Endodermal cell (in vitro differentiated cells): ENCODE data around the gene ZNF860. TPM values are rescaled to one million over a fixed set of nuclear protein-coding genes. Genes with fewer than 3 reads are reported as not detected.

Source experiments
- DNase-seq: peaks from one replicate; pipeline ENCODE4 v3.0.0-alpha.2; 2017
- H3K27ac ChIP-seq: 2 replicates; pipeline ENCODE4 v1.5.1; 2013; ENCODE audit warnings: mild to moderate bottlenecking, low read depth, low read length, moderate library complexity
- H3K27me3 ChIP-seq: 2 replicates; pipeline ENCODE4 v1.6.1; 2013; ENCODE audit warnings: mild to moderate bottlenecking, low read length, moderate library complexity; ENCODE audit not compliant: insufficient read depth, control insufficient read depth, poor library complexity, severe bottlenecking
- H3K36me3 ChIP-seq: 2 replicates; pipeline ENCODE4 v1.7.0; 2013; ENCODE audit warnings: mild to moderate bottlenecking, low read length, moderate library complexity; ENCODE audit not compliant: control insufficient read depth, insufficient read depth
- H3K4me1 ChIP-seq: one replicate; pipeline ENCODE4 v1.7.0; 2013; ENCODE audit warnings: low read length; ENCODE audit not compliant: control insufficient read depth, insufficient read depth
- H3K4me3 ChIP-seq: 2 replicates; pipeline ENCODE4 v1.5.1; 2013; ENCODE audit warnings: mild to moderate bottlenecking, low read length, moderate library complexity
- H3K9ac ChIP-seq: 2 replicates; pipeline ENCODE4 v1.6.1; 2013; ENCODE audit warnings: mild to moderate bottlenecking, low read length, moderate library complexity; ENCODE audit not compliant: poor library complexity, severe bottlenecking; ENCODE audit errors: extremely low read depth
- H3K9me3 ChIP-seq: 2 replicates; pipeline ENCODE4 v1.6.1; 2013; ENCODE audit warnings: mild to moderate bottlenecking, low read length, moderate library complexity; ENCODE audit not compliant: control insufficient read depth
- H3K27ac Mint-ChIP-seq: 2 replicates; pipeline ENCODE4 v1.8.0; 2020; ENCODE audit warnings: mixed read lengths
- H3K27me3 Mint-ChIP-seq: 2 replicates; pipeline ENCODE4 v1.8.0; 2021; ENCODE audit warnings: mild to moderate bottlenecking, mixed read lengths; ENCODE audit not compliant: insufficient read depth
- H3K36me3 Mint-ChIP-seq: 2 replicates; pipeline ENCODE4 v1.8.0; 2020; ENCODE audit warnings: low read depth, mixed read lengths
- H3K4me1 Mint-ChIP-seq: 2 replicates; pipeline ENCODE4 v1.8.0; 2020; ENCODE audit warnings: mixed read lengths
- H3K4me3 Mint-ChIP-seq: 2 replicates; pipeline ENCODE4 v1.8.0; 2020; ENCODE audit warnings: mild to moderate bottlenecking, moderate library complexity, mixed read lengths
- H3K9me3 Mint-ChIP-seq: 2 replicates; pipeline ENCODE4 v1.8.0; 2020; ENCODE audit warnings: mild to moderate bottlenecking, mixed read lengths
- WGBS, 2 experiments: methylation state at CpG; one replicate each; pipeline versions ENCODE4 v1.1.5 to v1.1.7; 2013; ENCODE audit warnings: missing lambda C conversion rate in 2 of 2, mixed read lengths in 1 of 2; ENCODE audit not compliant: insufficient coverage in 1 of 2, insufficient read length in 1 of 2; 5-methylcytosine and 5-hydroxymethylcytosine counted together
- total RNA-seq, 2 donors: library from RNA; stranded (reverse); fragmentation: NEBNext Ultra II Directional in 1 of 2; extraction: Animal tissue kit (Norgen Biotek cat#: 25700) in 1 of 2; gene quantifications; 2 replicates in 1 of 2; 3 replicates in 1 of 2; pipeline ENCODE4 v1.2.1, GENCODE V29; 2021
- TF ChIP-seq, protein P1 (sequence below): fragments of 200-600 bp; sonication (generic); conservative IDR thresholded peaks from 2 replicates; pipeline ENCODE4 v1.5.0; 2021; ENCODE audit warnings: antibody characterized with exemption, mild to moderate bottlenecking

ZNF860 gene
- total RNA-seq, 2 donors from 2014 or later, result 0.49 to 1.8 TPM

GRCh38 chr3:31958701-31959152 is 22.8 kb upstream of the ZNF860 start:
- no peak for DNase-seq
- H3K4me1 Mint-ChIP-seq, result peaks cover 32% of the 10 kb centered on the region
- WGBS, 2 experiments, result 89 to 90% methylated on average over 3 of the region's 3 CpGs

DNA sequence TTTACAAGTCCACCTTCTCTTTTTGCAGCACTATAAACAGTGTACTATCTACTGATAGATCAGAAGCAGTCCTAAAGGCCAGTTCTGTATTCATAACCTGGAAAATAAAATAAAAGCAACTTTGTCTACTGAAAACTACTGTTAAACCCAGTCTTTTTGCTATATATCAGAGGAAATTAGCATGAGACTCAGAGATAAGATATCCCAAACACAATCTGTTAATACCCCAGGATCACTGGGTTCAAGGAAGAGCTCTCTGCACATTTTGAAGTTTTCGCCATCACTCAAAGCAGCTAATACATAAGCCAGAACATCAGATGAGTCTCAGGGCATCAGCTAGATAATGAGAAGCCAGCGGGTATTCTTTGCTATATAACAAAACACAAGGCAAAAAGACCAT is 22.3 kb upstream of the ZNF860 start:
- Histone ChIP-seq H3K27ac (peak overlapping the region; percentile 39), H3K9ac (no peak overlapping the region), H3K4me3 (no peak overlapping the region), H3K36me3 (no peaks in the 10 kb centered on the region), H3K27me3 (no peaks in the 10 kb centered on the region), H3K4me1 (peaks cover 22% of the 10 kb centered on the region), H3K9me3 (peaks cover 14% of the 10 kb centered on the region)
- TF ChIP-seq, protein P1, sequence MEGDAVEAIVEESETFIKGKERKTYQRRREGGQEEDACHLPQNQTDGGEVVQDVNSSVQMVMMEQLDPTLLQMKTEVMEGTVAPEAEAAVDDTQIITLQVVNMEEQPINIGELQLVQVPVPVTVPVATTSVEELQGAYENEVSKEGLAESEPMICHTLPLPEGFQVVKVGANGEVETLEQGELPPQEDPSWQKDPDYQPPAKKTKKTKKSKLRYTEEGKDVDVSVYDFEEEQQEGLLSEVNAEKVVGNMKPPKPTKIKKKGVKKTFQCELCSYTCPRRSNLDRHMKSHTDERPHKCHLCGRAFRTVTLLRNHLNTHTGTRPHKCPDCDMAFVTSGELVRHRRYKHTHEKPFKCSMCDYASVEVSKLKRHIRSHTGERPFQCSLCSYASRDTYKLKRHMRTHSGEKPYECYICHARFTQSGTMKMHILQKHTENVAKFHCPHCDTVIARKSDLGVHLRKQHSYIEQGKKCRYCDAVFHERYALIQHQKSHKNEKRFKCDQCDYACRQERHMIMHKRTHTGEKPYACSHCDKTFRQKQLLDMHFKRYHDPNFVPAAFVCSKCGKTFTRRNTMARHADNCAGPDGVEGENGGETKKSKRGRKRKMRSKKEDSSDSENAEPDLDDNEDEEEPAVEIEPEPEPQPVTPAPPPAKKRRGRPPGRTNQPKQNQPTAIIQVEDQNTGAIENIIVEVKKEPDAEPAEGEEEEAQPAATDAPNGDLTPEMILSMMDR, result no peak
- Mint-ChIP-seq H3K27ac (peak overlapping the region; percentile 5), H3K27me3 (no peaks in the 10 kb centered on the region), H3K9me3 (peaks cover 19% of the 10 kb centered on the region), H3K4me3 (peak overlapping the region; percentile 34), H3K4me1 (peaks cover 32% of the 10 kb centered on the region), H3K36me3 (peaks cover 4% of the 10 kb centered on the region)
- WGBS, 2 experiments, result 79 to 90% methylated on average over 2 of the region's 2 CpGs
- no peak for DNase-seq

More at GRCh38 chr3:31958701-31959152, 22.8 kb upstream of the ZNF860 start:
- Mint-ChIP-seq H3K27ac (peak overlapping the region; percentile 5), H3K4me3 (peak overlapping the region; percentile 34), H3K36me3 (peaks cover 4% of the 10 kb centered on the region), H3K9me3 (peaks cover 19% of the 10 kb centered on the region), H3K27me3 (no peaks in the 10 kb centered on the region)
- H3K36me3 ChIP-seq, result no peaks in the 10 kb centered on the region
- H3K27ac ChIP-seq, result peak overlapping the region; percentile 57
- H3K9me3 ChIP-seq, result peaks cover 14% of the 10 kb centered on the region
- TF ChIP-seq, protein P1, result no peak
- peaks cover 22% of the 10 kb centered on the region for H3K4me1 ChIP-seq
- no peak overlapping the region for H3K9ac ChIP-seq
- H3K4me3 ChIP-seq, result no peak overlapping the region
- H3K27me3 ChIP-seq, result no peaks in the 10 kb centered on the region

- TF ChIP-seq, protein P1, result no peak
- Mint-ChIP-seq H3K27me3 (no peaks in the 10 kb centered on the region), H3K9me3 (peaks cover 12% of the 10 kb centered on the region), H3K27ac (peak overlapping the region; percentile 84), H3K4me1 (peaks cover 32% of the 10 kb centered on the region), H3K36me3 (peaks cover 4% of the 10 kb centered on the region), H3K4me3 (peak overlapping the region; percentile 34)
- Histone ChIP-seq H3K36me3 (no peaks in the 10 kb centered on the region), H3K4me3 (peak overlapping the region; percentile 32), H3K27ac (peak overlapping the region; percentile 40), H3K9me3 (peaks cover 10% of the 10 kb centered on the region), H3K9ac (no peak overlapping the region), H3K27me3 (no peaks in the 10 kb centered on the region), H3K4me1 (peaks cover 22% of the 10 kb centered on the region)
- DNase-seq, result peak; percentile 56
- 55 to 63% methylated on average over 4 to 7 of the region's 7 CpGs for WGBS, 2 experiments
Measured at GRCh38 chr3:31959951-31960792, 21.4 kb upstream of the ZNF860 start.
